HepG2 (cell line): ENCODE results near the gene CCNB2. TPM values are rescaled to one million over a fixed set of nuclear protein-coding genes. Genes with fewer than 3 reads are reported as not detected.

Experiments
- ATAC-seq: fragments of 200-7000 bp; cut with Tn5 transposase; 3 replicates; pipeline ENCODE4 v1.9.1; 2020; ENCODE audit warnings: mild to moderate bottlenecking, moderate library complexity
- BruUV-seq: library from RNA; stranded (reverse); fragments of 400-500 nt; replicated peaks from 2 replicates; lab custom pipeline; 2021; lab: Mats Ljungman, UMichigan
- CTCF ChIA-PET: fragments of 300-600 bp; formaldehyde crosslinking; extraction: SDS; loops from one replicate; lab custom pipeline; 2021; ENCODE audit warnings: low total read pairs, inconsistent platforms, low intra/inter-chr PET ratio; lab: Yijun Ruan, JAX
- POLR2A ChIA-PET: fragments of 350-600 bp; sonication (Branson Sonifier 250); formaldehyde crosslinking; loops from one replicate; lab custom pipeline; 2020; ENCODE audit warnings: antibody characterized with exemption, inconsistent platforms; lab: Yijun Ruan, JAX
- DNase-seq: peaks from one replicate; pipeline ENCODE4 v3.0.0-alpha.2; 2015; ENCODE audit warnings: low spot score
- FAIRE-seq: peaks from 3 replicates; lab custom pipeline; 2011; peaks lifted over from hg19 to GRCh38; lab: Jason Lieb, UNC
- H2AFZ ChIP-seq: one replicate; pipeline ENCODE4 v1.6.1; 2011; ENCODE audit warnings: low read length, inconsistent platforms
- H3K27ac ChIP-seq: fragments of 300-600 bp; 3 replicates; pipeline ENCODE4 v1.8.0; 2011; ENCODE audit warnings: mixed run types, mild to moderate bottlenecking, mixed read lengths, low read length, inconsistent platforms; ENCODE audit not compliant: insufficient read depth; ENCODE audit errors: extremely low read length
- H3K27me3 ChIP-seq, 2 experiments: fragments of 200-600 bp in 1 of 2; 2 replicates in 1 of 2; 3 replicates in 1 of 2; pipeline versions ENCODE4 v1.6.0 to v1.8.0; 2011; ENCODE audit warnings: low read length in 2 of 2, mild to moderate bottlenecking in 2 of 2, moderate library complexity in 2 of 2, inconsistent platforms in 1 of 2; ENCODE audit not compliant: insufficient read depth in 2 of 2, control insufficient read depth in 1 of 2
- H3K36me3 ChIP-seq, 2 experiments: fragments of 200-600 bp in 1 of 2; replicated peaks in 1 of 2; 2 replicates in 1 of 2; 3 replicates in 1 of 2; pipeline versions ENCODE4 v1.5.1 to v1.8.0; 2011; ENCODE audit warnings: low read length in 2 of 2, inconsistent platforms in 1 of 2; ENCODE audit not compliant: insufficient read depth in 2 of 2, control insufficient read depth in 1 of 2
- H3K4me1 ChIP-seq: 2 replicates; pipeline ENCODE4 v1.5.1; 2012; ENCODE audit warnings: low read length, inconsistent platforms; ENCODE audit not compliant: insufficient read depth
- H3K4me2 ChIP-seq: 2 replicates; pipeline ENCODE4 v1.6.0; 2011; ENCODE audit warnings: low read depth, low read length, inconsistent platforms
- H3K4me3 ChIP-seq, 3 experiments: fragments of 200-600 bp in 1 of 3; sonication (generic), shearing (Covaris generic) in 1 of 3; replicated peaks in 1 of 3; 2 replicates each; pipeline ENCODE4 v1.5.1; 2011 to 2016; ENCODE audit warnings: low read length in 3 of 3, inconsistent platforms in 2 of 3, low read depth in 2 of 3, mild to moderate bottlenecking in 2 of 3, control low read depth in 1 of 3, mixed read lengths in 1 of 3; ENCODE audit not compliant: insufficient read depth in 1 of 3
- H3K79me2 ChIP-seq: one replicate; pipeline ENCODE4 v1.6.1; 2011; ENCODE audit warnings: low read length, inconsistent platforms; ENCODE audit not compliant: insufficient read depth
- H3K9ac ChIP-seq: 2 replicates; pipeline ENCODE4 v1.6.0; 2011; ENCODE audit warnings: mild to moderate bottlenecking, low read depth, low read length, inconsistent platforms; ENCODE audit not compliant: insufficient read depth
- H3K9me3 ChIP-seq: 2 replicates; pipeline ENCODE4 v1.5.1; 2012; ENCODE audit warnings: mild to moderate bottlenecking, low read length
- H4K20me1 ChIP-seq: 2 replicates; pipeline ENCODE4 v1.6.0; 2011; ENCODE audit warnings: inconsistent platforms, mild to moderate bottlenecking, low read length, moderate library complexity; ENCODE audit not compliant: insufficient read depth
- CCAR2 ChIP-seq: fragments of 200-400 bp; formaldehyde crosslinking; optimal IDR thresholded peaks from 2 replicates; pipeline ENCODE3; 2018; ENCODE audit warnings: low read depth, mild to moderate bottlenecking, low read length, moderate library complexity
- DNMT1 ChIP-seq: sonication (generic); formaldehyde crosslinking; IDR thresholded peaks from 2 replicates; pipeline ENCODE4 v1.5.1; 2020; ENCODE audit warnings: mild to moderate bottlenecking, missing genetic modification reagents
- GPN1 ChIP-seq: sonication (generic); formaldehyde crosslinking; IDR thresholded peaks from 2 replicates; pipeline ENCODE4 v1.5.1; 2020; ENCODE audit warnings: missing genetic modification reagents, borderline replicate concordance
- HDAC2 ChIP-seq: sonication (generic); formaldehyde crosslinking; IDR thresholded peaks from 2 replicates; pipeline ENCODE4 v1.4.0; 2020; ENCODE audit warnings: missing genetic modification reagents
- HNRNPUL1 ChIP-seq: fragments of 200-400 bp; formaldehyde crosslinking; IDR thresholded peaks from 2 replicates; pipeline ENCODE4 v1.6.1; 2017; ENCODE audit warnings: low read depth, mild to moderate bottlenecking, low read length, moderate library complexity
- JUN ChIP-seq: sonication (generic); formaldehyde crosslinking; IDR thresholded peaks from 2 replicates; pipeline ENCODE4 v1.4.0; 2020; ENCODE audit warnings: mild to moderate bottlenecking, missing genetic modification reagents
- KLF15 ChIP-seq: sonication (generic); formaldehyde crosslinking; IDR thresholded peaks from 2 replicates; pipeline ENCODE4 v1.8.1; 2023; ENCODE audit warnings: borderline replicate concordance, mild to moderate bottlenecking, inconsistent platforms, missing genetic modification reagents, mixed read lengths
- MTA1 ChIP-seq: sonication (generic); formaldehyde crosslinking; IDR thresholded peaks from 2 replicates; pipeline ENCODE4 v1.4.0; 2020; ENCODE audit warnings: missing genetic modification reagents, mild to moderate bottlenecking, borderline replicate concordance
- POLR2G ChIP-seq: fragments of 200-400 bp; formaldehyde crosslinking; IDR thresholded peaks from 2 replicates; pipeline ENCODE4 v1.6.1; 2018; ENCODE audit warnings: mild to moderate bottlenecking, low read depth, low read length, moderate library complexity
- SP4 ChIP-seq: sonication (generic); formaldehyde crosslinking; IDR thresholded peaks from 2 replicates; pipeline ENCODE4 v1.8.1; 2023; ENCODE audit warnings: mild to moderate bottlenecking, missing genetic modification reagents
- ZFP36L2 ChIP-seq: sonication (generic); formaldehyde crosslinking; IDR thresholded peaks from 2 replicates; pipeline ENCODE4 v1.4.0; 2020; ENCODE audit warnings: missing genetic modification reagents
- ZNF143 ChIP-seq: sonication (generic); formaldehyde crosslinking; IDR thresholded peaks from 2 replicates; pipeline ENCODE4 v1.4.0; 2020; ENCODE audit warnings: missing genetic modification reagents
- ZNF431 ChIP-seq: sonication (generic); formaldehyde crosslinking; IDR thresholded peaks from 2 replicates; pipeline ENCODE4 v1.9.0; 2022; ENCODE audit warnings: missing genetic modification reagents, low read depth, mild to moderate bottlenecking, borderline replicate concordance
- ZNF598 ChIP-seq: sonication (generic); formaldehyde crosslinking; IDR thresholded peaks from 2 replicates; pipeline ENCODE4 v1.5.1; 2020; ENCODE audit warnings: mild to moderate bottlenecking, missing genetic modification reagents, borderline replicate concordance
- ZNF749 ChIP-seq: sonication (generic); formaldehyde crosslinking; IDR thresholded peaks from 2 replicates; pipeline ENCODE4 v1.8.0; 2022; ENCODE audit warnings: mild to moderate bottlenecking, missing genetic modification reagents, moderate library complexity, borderline replicate concordance
- ZNF788 ChIP-seq: sonication (generic); formaldehyde crosslinking; IDR thresholded peaks from 2 replicates; pipeline ENCODE4 v1.5.0; 2020; ENCODE audit warnings: mild to moderate bottlenecking, missing genetic modification reagents, borderline replicate concordance
- ZNF878 ChIP-seq: sonication (generic); formaldehyde crosslinking; IDR thresholded peaks from 2 replicates; pipeline ENCODE4 v1.8.1; 2023; ENCODE audit warnings: mild to moderate bottlenecking, missing genetic modification reagents, moderate library complexity
- WGBS: methylation state at CpG from one replicate; pipeline ENCODE4 v1.1.6; 2017; ENCODE audit warnings: low lambda C conversion rate; 5-methylcytosine and 5-hydroxymethylcytosine counted together
- in situ Hi-C: cut with HindIII; loops from 2 replicates; pipeline ENCODE4 v1.10.0; 2017; ENCODE audit warnings: low pct_unique_long_range_greater_than_20kb; ENCODE audit not compliant: extremely low pct_ligation_motif_present
- intact Hi-C: fragments of 100-400 bp; cut with micrococcal nuclease; formaldehyde crosslinking; loops from one replicate; pipeline ENCODE4 v1.10.0; 2022; ENCODE audit not compliant: unreplicated experiment
- polyA plus RNA-seq, 8 experiments: library from polyadenylated mRNA; depleted of rRNA in 3 of 8; stranded (reverse) in 7 of 8; unstranded in 1 of 8; fragments of >200 nt; fragmentation: Illumina TruSeq in 4 of 8; extraction: Trizol in 4 of 8; gene quantifications; 2 replicates each; pipeline versions ENCODE4 v1.2.1 to v1.2.3, GENCODE V29; 2011 to 2016; ENCODE audit warnings: low read depth in 4 of 8, missing spikeins in 1 of 8, mixed read lengths in 1 of 8; ENCODE audit not compliant: insufficient read depth in 1 of 8
- total RNA-seq, 5 experiments: library from RNA; depleted of rRNA; stranded (reverse); fragments of >200 nt; fragmentation: Illumina TruSeq; extraction: Trizol; gene quantifications; 2 replicates each; pipeline ENCODE4 v1.2.3, GENCODE V29; 2016; ENCODE audit warnings: low read depth in 1 of 5
- TF ChIP-seq, protein P1 (sequence below): sonication (generic); formaldehyde crosslinking; IDR thresholded peaks from 2 replicates; pipeline ENCODE4 v1.9.0; 2021; ENCODE audit warnings: missing genetic modification reagents, borderline replicate concordance

Gene CCNB2
- total and polyA plus RNA-seq, 2 of the 13 experiments (the other 11 are each of a cell fraction or from before 2014, with no cell fraction given) = 43.5 to 80.9 TPM

DNA sequence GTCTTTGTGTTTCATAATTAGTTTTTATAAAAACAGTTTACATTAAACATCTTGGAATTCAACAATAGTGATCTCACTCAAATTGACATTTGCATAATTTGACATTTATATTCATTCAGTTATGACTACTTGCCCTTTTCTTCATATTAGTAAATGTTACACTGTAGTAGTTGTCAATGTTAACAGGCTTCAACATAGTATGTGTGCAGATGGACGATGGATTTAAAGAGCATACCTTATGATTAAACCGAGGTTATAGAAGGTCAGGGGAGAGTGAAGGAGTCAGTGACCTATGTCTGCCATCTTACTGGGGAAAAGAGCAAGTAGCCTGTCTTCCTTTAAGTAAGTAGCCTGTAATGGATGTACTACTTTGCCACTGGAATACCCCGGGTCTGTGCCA is 8.5 kb upstream of the CCNB2 start:
- no peak for ATAC-seq
- TF ChIP-seq HDAC2 (CRISPR knock-in tag) (no peak), ZNF878 (CRISPR knock-in tag) (no peak), JUN (CRISPR knock-in tag) (no peak), ZNF788 (CRISPR knock-in tag) (no peak)
- H3K9ac ChIP-seq = no peak overlapping the region
- intact Hi-C loops = no loop called here
- no peaks in the 10 kb centered on the region for H3K4me1 ChIP-seq
- H2AFZ ChIP-seq = no peak overlapping the region
- BruUV-seq = no TSS peak
- no peak for FAIRE-seq
- peaks cover 8 to 42% of the 10 kb centered on the region in 2 experiments for H3K36me3 ChIP-seq
- H3K79me2 ChIP-seq = no peaks in the 10 kb centered on the region
- H3K4me3 ChIP-seq = no peak overlapping the region
- in situ Hi-C loops = no loop called here
- no peaks in the 10 kb centered on the region for H3K27me3 ChIP-seq
- POLR2A ChIA-PET = no interaction called here
- no peak overlapping the region for H3K4me2 ChIP-seq
- no peak overlapping the region for H3K27ac ChIP-seq
- H4K20me1 ChIP-seq = no peaks in the 10 kb centered on the region
- WGBS = 97% methylated on average over 3 of the region's 3 CpGs
- DNase-seq = no peak
- H3K9me3 ChIP-seq = no peaks in the 10 kb centered on the region
- CTCF ChIA-PET = no interaction called here

DNA sequence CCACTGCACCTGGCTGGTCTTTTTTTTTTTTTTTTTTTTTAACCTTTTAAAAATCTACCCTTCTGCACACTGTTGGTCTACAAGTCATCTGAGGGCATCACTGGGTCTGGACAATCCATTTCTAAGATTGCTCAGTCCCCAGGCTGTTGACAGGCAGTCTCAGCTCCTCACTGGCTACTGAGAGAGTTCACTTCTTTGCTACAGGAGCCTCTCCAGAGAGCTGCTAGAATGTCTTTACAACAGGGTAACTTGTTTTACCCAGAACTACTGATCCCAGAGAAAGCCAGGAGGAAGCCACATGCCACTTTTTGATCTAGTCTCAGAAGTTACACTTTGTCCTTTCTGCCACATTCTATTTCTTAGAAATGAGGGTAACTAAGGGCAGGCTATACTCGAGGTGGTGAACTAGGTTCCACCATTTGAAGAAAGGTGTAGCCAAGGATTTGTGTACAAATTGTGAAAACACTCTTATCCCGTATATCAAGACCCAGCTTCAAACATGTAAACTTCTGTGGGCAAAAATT is 5.7 kb upstream of the CCNB2 start:
- Histone ChIP-seq H3K27ac (no peak overlapping the region), H4K20me1 (no peaks in the 10 kb centered on the region), H3K4me1 (peaks cover 2% of the 10 kb centered on the region), H3K9me3 (no peaks in the 10 kb centered on the region), H3K27me3 (no peaks in the 10 kb centered on the region), H2AFZ (no peak overlapping the region), H3K9ac (no peak overlapping the region), H3K36me3 (peaks cover 6 to 19% of the 10 kb centered on the region in 2 experiments), H3K4me2 (no peak overlapping the region), H3K4me3 (no peak overlapping the region), H3K79me2 (no peaks in the 10 kb centered on the region)
- no peak for FAIRE-seq
- ChIA-PET CTCF (no interaction called here), POLR2A (no interaction called here)
- in situ Hi-C loops (no loop called here), intact Hi-C loops (no loop called here)
- no peak for DNase-seq
- BruUV-seq = no TSS peak
- no peak for ATAC-seq
- WGBS = 64% methylated on average over 2 of the region's 2 CpGs
- no peak for TF ChIP-seq HNRNPUL1
- no peak for TF ChIP-seq KLF15 (CRISPR knock-in tag)
- TF ChIP-seq SP4 (CRISPR knock-in tag) = no peak
- no peak for TF ChIP-seq ZNF431
- TF ChIP-seq CCAR2 = no peak
- no peak for TF ChIP-seq MTA1 (CRISPR knock-in tag)
- no peak for TF ChIP-seq GPN1 (CRISPR knock-in tag)
- no peak for TF ChIP-seq ZNF143 (CRISPR knock-in tag)
- no peak for TF ChIP-seq POLR2G
- TF ChIP-seq, protein P1, sequence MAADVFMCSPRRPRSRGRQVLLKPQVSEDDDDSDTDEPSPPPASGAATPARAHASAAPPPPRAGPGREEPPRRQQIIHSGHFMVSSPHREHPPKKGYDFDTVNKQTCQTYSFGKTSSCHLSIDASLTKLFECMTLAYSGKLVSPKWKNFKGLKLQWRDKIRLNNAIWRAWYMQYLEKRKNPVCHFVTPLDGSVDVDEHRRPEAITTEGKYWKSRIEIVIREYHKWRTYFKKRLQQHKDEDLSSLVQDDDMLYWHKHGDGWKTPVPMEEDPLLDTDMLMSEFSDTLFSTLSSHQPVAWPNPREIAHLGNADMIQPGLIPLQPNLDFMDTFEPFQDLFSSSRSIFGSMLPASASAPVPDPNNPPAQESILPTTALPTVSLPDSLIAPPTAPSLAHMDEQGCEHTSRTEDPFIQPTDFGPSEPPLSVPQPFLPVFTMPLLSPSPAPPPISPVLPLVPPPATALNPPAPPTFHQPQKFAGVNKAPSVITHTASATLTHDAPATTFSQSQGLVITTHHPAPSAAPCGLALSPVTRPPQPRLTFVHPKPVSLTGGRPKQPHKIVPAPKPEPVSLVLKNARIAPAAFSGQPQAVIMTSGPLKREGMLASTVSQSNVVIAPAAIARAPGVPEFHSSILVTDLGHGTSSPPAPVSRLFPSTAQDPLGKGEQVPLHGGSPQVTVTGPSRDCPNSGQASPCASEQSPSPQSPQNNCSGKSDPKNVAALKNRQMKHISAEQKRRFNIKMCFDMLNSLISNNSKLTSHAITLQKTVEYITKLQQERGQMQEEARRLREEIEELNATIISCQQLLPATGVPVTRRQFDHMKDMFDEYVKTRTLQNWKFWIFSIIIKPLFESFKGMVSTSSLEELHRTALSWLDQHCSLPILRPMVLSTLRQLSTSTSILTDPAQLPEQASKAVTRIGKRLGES (CRISPR knock-in tag) = no peak
- no peak for TF ChIP-seq ZNF749 (CRISPR knock-in tag)
- TF ChIP-seq ZNF598 (CRISPR knock-in tag) = no peak
- no peak for TF ChIP-seq DNMT1
- TF ChIP-seq ZFP36L2 (CRISPR knock-in tag) = no peak
